Smooth muscle cell (in vitro differentiated cells): ENCODE results near the gene SMYD4. TPM values are rescaled to one million over a fixed set of nuclear protein-coding genes. Genes with fewer than 3 reads are reported as not detected.

Source experiments
- DNase-seq: peaks from one replicate; lab custom pipeline; 2025; ENCODE audit not compliant: unreplicated experiment; lab: John Stamatoyannopoulos, UW
- H2AFZ ChIP-seq: fragments of 200-600 bp; sonication (generic); 2 replicates; pipeline ENCODE4 v1.6.0; 2016; ENCODE audit warnings: antibody characterized with exemption, low read depth, mild to moderate bottlenecking
- H3F3A ChIP-seq: fragments of 200-600 bp; sonication (generic); 2 replicates; pipeline ENCODE4 v1.6.0; 2017; ENCODE audit warnings: antibody characterized with exemption, low read depth
- H3K27ac ChIP-seq: fragments of 200-600 bp; sonication (generic); 2 replicates; pipeline ENCODE4 v1.5.1; 2016; ENCODE audit warnings: low read depth, mild to moderate bottlenecking
- H3K27me3 ChIP-seq: fragments of 200-600 bp; sonication (generic); 2 replicates; pipeline ENCODE4 v1.6.1; 2016; ENCODE audit warnings: low read depth, mild to moderate bottlenecking
- H3K36me3 ChIP-seq: fragments of 200-600 bp; sonication (generic); 2 replicates; pipeline ENCODE4 v1.5.1; 2016; ENCODE audit warnings: low read depth
- H3K4me1 ChIP-seq: fragments of 200-600 bp; sonication (generic); 2 replicates; pipeline ENCODE4 v1.5.1; 2016; ENCODE audit warnings: low read depth
- H3K4me2 ChIP-seq: fragments of 200-600 bp; sonication (generic); 2 replicates; pipeline ENCODE4 v1.6.0; 2016; ENCODE audit warnings: mild to moderate bottlenecking
- H3K4me3 ChIP-seq: fragments of 200-600 bp; sonication (generic); 2 replicates; pipeline ENCODE4 v1.5.1; 2016; ENCODE audit warnings: mild to moderate bottlenecking
- H3K79me2 ChIP-seq: fragments of 200-600 bp; sonication (generic); 2 replicates; pipeline ENCODE4 v1.6.0; 2016; ENCODE audit warnings: low read depth, mild to moderate bottlenecking
- H3K9ac ChIP-seq: fragments of 200-600 bp; sonication (generic); 2 replicates; pipeline ENCODE4 v1.6.0; 2016; ENCODE audit warnings: low read depth
- H3K9me3 ChIP-seq: fragments of 200-600 bp; sonication (generic); replicated peaks from 2 replicates; pipeline ENCODE4 v1.5.1; 2016; ENCODE audit warnings: low read depth
- H4K20me1 ChIP-seq: fragments of 200-600 bp; sonication (generic); 2 replicates; pipeline ENCODE4 v1.6.0; 2016; ENCODE audit warnings: low read depth
- WGBS: methylation state at CpG from one replicate; pipeline ENCODE4 v1.1.7; 2016; ENCODE audit warnings: low lambda C conversion rate; 5-methylcytosine and 5-hydroxymethylcytosine counted together
- polyA plus RNA-seq: library from polyadenylated mRNA; unstranded; fragments of >200 nt; fragmentation: Nextera tagmentation; extraction: Ambion mirVana; gene quantifications from 2 replicates; pipeline ENCODE4 v1.2.1, GENCODE V29; 2016
- total RNA-seq: library from RNA; depleted of rRNA; stranded (reverse); fragments of >200 nt; gene quantifications from 2 replicates; pipeline ENCODE4 v1.2.3, GENCODE V29; 2014
- TF ChIP-seq, protein P1 (sequence below): fragments of 200-600 bp; sonication (generic); IDR thresholded peaks from 2 replicates; pipeline ENCODE4 v1.5.1; 2017; ENCODE audit warnings: borderline replicate concordance, mild to moderate bottlenecking, antibody characterized with exemption; ENCODE audit not compliant: insufficient read depth, poor library complexity, severe bottlenecking

SMYD4 gene
- total and polyA plus RNA-seq, 2 experiments from 2014 or later, result 9.5 to 11.1 TPM

DNA sequence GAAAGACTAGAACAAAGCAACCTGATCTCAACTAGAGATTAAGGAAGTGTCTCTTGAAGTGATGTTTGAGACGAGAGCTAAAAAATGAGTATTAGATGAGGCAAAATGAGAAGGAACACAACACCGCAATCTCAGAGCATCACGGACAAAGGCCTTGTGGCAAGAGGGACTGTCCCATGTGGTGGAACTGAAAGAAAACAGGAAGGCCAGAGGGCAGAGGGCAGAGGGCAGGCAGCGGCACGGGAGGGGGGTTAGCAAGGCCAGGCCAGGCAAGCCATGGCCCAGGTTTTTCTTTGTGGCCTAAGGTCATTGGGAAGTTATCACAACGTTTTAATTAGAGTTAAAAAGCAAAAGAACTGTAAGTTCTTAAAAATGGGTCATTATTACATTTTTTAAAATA, 22.6 kb upstream of the SMYD4 start:
- Histone ChIP-seq H3F3A (no peaks in the 10 kb centered on the region), H3K79me2 (no peaks in the 10 kb centered on the region), H3K27me3 (no peaks in the 10 kb centered on the region), H3K9me3 (no peaks in the 10 kb centered on the region), H3K9ac (no peak overlapping the region), H4K20me1 (no peaks in the 10 kb centered on the region), H3K36me3 (peaks cover 10% of the 10 kb centered on the region), H3K27ac (no peak overlapping the region), H3K4me3 (no peak overlapping the region), H3K4me1 (no peaks in the 10 kb centered on the region), H2AFZ (no peak overlapping the region), H3K4me2 (no peak overlapping the region)
- no peak for DNase-seq
- WGBS, result 95% methylated on average over 6 of the region's 6 CpGs
- TF ChIP-seq, protein P1, sequence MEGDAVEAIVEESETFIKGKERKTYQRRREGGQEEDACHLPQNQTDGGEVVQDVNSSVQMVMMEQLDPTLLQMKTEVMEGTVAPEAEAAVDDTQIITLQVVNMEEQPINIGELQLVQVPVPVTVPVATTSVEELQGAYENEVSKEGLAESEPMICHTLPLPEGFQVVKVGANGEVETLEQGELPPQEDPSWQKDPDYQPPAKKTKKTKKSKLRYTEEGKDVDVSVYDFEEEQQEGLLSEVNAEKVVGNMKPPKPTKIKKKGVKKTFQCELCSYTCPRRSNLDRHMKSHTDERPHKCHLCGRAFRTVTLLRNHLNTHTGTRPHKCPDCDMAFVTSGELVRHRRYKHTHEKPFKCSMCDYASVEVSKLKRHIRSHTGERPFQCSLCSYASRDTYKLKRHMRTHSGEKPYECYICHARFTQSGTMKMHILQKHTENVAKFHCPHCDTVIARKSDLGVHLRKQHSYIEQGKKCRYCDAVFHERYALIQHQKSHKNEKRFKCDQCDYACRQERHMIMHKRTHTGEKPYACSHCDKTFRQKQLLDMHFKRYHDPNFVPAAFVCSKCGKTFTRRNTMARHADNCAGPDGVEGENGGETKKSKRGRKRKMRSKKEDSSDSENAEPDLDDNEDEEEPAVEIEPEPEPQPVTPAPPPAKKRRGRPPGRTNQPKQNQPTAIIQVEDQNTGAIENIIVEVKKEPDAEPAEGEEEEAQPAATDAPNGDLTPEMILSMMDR, result no peak

DNA sequence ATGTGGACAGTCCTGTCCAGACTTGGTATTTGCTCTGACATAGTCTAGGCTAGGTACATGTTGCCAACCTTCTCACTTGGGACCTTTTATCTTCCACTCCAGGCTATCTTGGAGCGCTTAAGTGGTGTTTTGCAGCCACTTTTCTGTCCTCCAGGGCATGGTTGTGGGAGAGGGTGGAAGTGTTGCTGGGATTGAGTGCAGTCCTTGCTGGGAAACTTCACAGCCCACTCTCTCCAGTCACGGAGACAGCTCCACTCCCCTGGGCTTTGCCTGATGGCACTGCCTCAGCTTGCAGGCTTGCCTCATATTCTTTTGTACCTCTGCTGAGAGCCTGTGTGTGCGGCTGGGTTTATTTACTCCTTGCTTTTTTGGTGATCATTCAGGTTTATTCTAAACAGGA, 17.5 kb upstream of the SMYD4 start:
- Histone ChIP-seq H3K79me2 (no peaks in the 10 kb centered on the region), H3K9me3 (no peaks in the 10 kb centered on the region), H2AFZ (no peak overlapping the region), H4K20me1 (no peaks in the 10 kb centered on the region), H3K27me3 (no peaks in the 10 kb centered on the region), H3K4me3 (no peak overlapping the region), H3K27ac (no peak overlapping the region), H3F3A (no peaks in the 10 kb centered on the region), H3K36me3 (peaks cover 10% of the 10 kb centered on the region), H3K4me1 (no peaks in the 10 kb centered on the region), H3K9ac (no peak overlapping the region), H3K4me2 (no peak overlapping the region)
- TF ChIP-seq, protein P1, result no peak
- DNase-seq, result no peak
- WGBS, result 80% methylated on average over 3 of the region's 3 CpGs

DNA sequence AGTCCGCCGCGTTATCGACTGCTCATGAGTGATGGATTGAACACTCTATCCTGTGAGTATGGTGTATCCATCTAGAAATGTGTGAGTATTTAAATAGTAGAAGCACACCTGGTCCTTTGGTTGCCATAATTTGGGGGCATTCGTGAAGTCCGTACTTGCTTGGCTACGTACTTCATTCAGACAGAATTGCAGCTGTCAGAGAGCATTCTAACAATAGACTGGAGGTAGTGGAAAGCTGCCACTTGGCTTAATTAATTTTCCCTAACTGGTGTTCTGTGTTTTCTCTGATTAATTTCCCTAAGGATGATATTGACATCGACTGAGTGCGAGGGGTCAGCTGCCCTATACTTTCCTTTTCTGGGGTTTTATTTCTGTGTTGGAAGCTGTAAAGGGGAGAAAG, 14.2 kb upstream of the SMYD4 start:
- no peak overlapping the region for H3K4me2 ChIP-seq
- TF ChIP-seq, protein P1, result no peak
- no peak overlapping the region for H3K27ac ChIP-seq
- H3K4me1 ChIP-seq, result no peaks in the 10 kb centered on the region
- no peaks in the 10 kb centered on the region for H3F3A ChIP-seq
- H3K27me3 ChIP-seq, result no peaks in the 10 kb centered on the region
- H2AFZ ChIP-seq, result no peak overlapping the region
- no peak for DNase-seq
- peaks cover 10% of the 10 kb centered on the region for H4K20me1 ChIP-seq
- H3K79me2 ChIP-seq, result peaks cover 11% of the 10 kb centered on the region
- H3K36me3 ChIP-seq, result peaks cover 10% of the 10 kb centered on the region
- H3K9me3 ChIP-seq, result no peaks in the 10 kb centered on the region
- H3K9ac ChIP-seq, result no peak overlapping the region
- no peak overlapping the region for H3K4me3 ChIP-seq
- 98% methylated on average over 9 of the region's 9 CpGs for WGBS

DNA sequence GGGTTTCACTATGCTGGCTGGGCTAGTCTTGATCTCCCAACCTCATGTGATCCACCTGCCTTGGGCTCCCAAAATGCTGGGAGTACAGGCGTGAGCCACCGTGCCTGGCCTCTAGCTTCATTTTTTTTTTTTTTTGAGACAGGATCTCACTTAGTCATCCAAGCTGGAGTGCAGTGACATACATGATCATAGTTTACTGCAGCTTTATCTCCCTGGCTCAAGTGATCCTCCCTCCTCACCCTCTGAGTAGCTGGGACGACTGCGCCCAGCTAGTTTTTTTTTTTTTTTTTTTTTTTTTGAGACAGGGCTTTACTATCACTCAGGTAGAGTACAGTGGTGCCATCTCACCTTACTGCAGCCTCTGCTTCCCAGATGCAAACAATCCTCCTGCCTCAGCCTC, 9.8 kb upstream of the SMYD4 start:
- H3K9me3 ChIP-seq, result no peaks in the 10 kb centered on the region
- no peak overlapping the region for H3K4me3 ChIP-seq
- H3K27me3 ChIP-seq, result no peaks in the 10 kb centered on the region
- 82% methylated on average over 4 of the region's 4 CpGs for WGBS
- no peak overlapping the region for H3K27ac ChIP-seq
- H3K4me1 ChIP-seq, result no peaks in the 10 kb centered on the region
- no peaks in the 10 kb centered on the region for H3F3A ChIP-seq
- no peak overlapping the region for H3K9ac ChIP-seq
- H3K4me2 ChIP-seq, result no peak overlapping the region
- H2AFZ ChIP-seq, result no peak overlapping the region
- no peak for DNase-seq
- H3K36me3 ChIP-seq, result peaks cover 6% of the 10 kb centered on the region
- H4K20me1 ChIP-seq, result peaks cover 10% of the 10 kb centered on the region
- H3K79me2 ChIP-seq, result peaks cover 37% of the 10 kb centered on the region
- TF ChIP-seq, protein P1, result no peak
